Activated naive CD8-positive, alpha-beta T cell treated with anti-CD3 and anti-CD28 coated beads, Interleukin-2, amount 50 U/mL, for 16 hours (primary cell): ENCODE measurements around the gene MSL3B.
"Not testable (repeated sequence)": the region's sequence is repeated elsewhere in the genome, so short reads cannot be mapped to it uniquely, and the experiment has no call there.

Experiments
- DNase-seq: peaks from one replicate; pipeline ENCODE4 v3.0.0-alpha.2; 2020; ENCODE audit warnings: low read depth, low spot score

MSL3B gene

GRCh38 chr2:233867993-233868532 lies at the start of gene MSL3B:
Gene MSL3B (minus strand): TSS chr2:233868386.
- DNase-seq = no peak

DNA sequence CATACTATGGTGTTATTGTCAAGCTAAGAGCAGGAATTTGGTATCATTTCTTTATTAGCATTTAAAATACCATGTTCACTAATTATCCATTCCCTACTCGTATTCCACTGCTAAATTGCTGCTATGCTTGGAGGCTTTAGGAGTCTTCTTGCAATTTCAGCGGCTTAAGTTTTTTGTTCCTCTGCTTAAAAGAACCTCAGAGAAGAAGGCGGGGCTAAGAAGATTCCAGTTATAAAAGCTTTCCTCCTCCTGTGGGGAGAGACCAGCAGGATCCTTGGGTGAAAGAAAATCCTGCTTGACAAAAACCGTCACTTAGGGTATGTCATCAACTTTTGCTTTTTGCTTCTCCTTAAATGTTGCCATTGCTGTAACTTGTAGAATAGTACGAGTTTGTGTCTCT lies 48.9 kb upstream of the MSL3B start, which contains the start of gene TRPM8:
Gene TRPM8 (plus strand): TSS at position 258 of the 400 bp plus-strand sequence. CDS start 9,165 bp downstream, outside the sequence.
- no peak for DNase-seq

GRCh38 chr2:233915128-233915527 lies 46.9 kb upstream of the MSL3B start:
- DNase-seq = no peak

- no peak for DNase-seq
Measured at GRCh38 chr2:233912691-233913423, 44.7 kb upstream of the MSL3B start.

DNA sequence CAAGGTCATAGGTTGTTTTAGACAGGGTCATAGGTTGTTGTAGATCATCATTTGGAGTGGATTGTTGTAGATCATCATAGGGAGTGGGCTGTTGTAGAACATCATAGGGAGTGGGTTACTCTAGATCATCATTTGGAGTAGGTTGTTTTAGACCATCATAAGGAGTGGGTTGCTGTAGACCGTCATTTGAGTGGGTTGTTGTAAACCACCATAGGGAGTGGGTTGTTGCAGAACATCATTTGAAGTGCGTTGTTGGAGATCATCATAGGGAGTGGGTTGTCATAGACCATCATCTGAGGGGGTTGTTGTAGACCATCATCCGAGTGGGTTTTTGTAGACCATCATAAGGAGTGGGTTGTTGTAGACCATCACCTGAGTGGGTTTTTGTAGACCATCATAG lies 39.4 kb upstream of the MSL3B start:
- DNase-seq = no peak

DNA sequence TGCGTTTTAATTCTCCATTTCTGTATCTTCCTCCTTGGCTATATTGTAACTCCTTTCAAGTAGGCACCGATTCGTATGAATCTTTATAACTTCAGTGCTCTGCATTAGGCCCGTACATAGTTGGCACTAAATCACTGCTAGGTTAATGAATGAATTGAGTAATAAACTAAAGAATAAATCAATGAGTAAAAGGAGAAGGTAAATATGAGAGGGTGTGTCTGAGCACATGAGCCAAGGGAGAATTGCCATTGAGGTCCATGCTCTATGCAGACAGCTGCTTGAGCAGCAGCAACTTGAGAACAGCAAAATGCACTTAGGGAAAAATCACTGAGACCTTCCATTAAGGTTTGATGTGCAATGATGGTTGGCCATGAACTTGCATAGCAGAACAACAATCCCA lies 37.8 kb upstream of the MSL3B start:
- DNase-seq = no peak

DNA sequence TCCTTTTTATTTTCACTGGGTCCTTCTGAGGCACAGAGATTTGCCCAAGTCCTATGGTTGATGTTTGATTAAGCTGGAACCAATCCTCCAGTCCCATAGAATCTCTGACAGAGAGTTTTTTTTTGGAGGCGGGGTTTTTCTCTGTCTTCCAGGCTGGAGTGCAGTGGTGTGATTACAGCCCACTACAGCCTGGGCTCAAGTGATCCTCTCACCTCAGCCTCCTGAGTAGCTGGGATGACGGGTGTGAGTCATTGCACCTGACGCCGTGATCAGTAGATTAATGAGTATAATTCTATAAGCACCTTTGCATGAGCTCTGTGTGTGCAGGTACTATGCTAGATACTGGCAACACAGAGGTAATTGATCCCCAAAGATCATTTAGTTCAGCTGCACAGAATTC lies 33.7 kb upstream of the MSL3B start:
- no peak for DNase-seq

- no peak for DNase-seq
Measured at GRCh38 chr2:233901367-233901766, 33.2 kb upstream of the MSL3B start.

DNA sequence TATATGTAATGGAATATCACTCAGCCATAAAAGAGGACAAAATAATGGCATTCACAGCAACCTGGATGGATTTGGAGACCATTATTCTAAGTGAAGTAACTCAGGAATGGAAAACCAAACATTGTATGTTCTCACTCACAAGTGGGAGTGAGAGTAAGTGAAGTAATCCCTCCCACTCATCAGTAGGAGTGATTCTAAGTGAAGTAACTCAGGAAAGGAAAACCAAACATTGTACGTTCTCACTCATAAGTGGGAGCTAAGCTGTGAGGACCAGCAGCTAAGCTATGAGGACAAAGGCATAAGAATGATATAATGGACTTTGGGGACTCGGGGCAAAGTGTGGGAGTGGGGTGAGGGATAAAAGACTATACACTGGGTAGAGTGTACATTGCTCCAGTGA lies 28.1 kb upstream of the MSL3B start:
- not testable (repeated sequence) for DNase-seq

GRCh38 chr2:233892793-233893192 lies 24.6 kb upstream of the MSL3B start:
- DNase-seq = no peak

- DNase-seq = no peak
Measured at GRCh38 chr2:233882353-233882752, 14.2 kb upstream of the MSL3B start.

GRCh38 chr2:233872125-233872524 lies 3.9 kb upstream of the MSL3B start:
- DNase-seq = not testable (repeated sequence)

DNA sequence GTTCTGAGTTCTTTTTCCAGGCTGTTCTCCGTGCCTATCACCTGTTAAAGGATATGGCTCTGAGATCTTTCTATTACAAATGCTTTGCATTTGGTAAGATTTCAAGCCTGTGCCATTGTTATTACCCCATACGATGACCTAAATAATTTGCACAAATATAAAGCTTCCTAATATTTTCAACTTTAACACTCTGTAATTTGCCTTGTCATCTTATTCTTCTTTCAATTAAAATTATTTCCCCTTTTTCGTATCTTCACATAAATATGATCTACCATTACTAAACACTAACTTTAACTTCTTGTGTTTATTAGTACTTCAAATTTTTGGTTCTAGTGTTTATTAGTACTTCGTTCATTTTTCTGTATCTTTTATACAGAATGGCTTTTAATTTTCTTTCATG lies 3.2 kb upstream of the MSL3B start:
- no peak for DNase-seq

DNA sequence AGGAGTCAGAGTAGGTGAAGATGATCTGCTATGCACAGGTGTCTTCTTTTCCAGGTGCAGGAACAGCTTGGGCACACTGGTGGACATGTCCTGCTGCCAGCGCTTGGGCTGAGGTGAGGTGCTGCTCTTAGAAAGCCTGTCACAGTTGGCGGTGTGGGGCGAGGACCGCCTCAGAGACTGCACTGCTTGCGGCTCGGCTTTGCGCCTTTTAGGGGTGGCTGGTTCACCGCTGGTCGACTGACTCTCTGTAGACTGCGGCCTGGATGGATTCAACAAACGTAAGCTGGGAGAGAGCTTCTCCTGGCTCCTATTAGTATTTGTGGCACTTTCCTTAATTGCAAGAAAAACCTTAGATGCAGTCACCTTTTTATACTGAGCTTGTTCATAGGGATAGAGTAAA lies 1.7 kb downstream of the MSL3B start:
- DNase-seq = no peak

DNA sequence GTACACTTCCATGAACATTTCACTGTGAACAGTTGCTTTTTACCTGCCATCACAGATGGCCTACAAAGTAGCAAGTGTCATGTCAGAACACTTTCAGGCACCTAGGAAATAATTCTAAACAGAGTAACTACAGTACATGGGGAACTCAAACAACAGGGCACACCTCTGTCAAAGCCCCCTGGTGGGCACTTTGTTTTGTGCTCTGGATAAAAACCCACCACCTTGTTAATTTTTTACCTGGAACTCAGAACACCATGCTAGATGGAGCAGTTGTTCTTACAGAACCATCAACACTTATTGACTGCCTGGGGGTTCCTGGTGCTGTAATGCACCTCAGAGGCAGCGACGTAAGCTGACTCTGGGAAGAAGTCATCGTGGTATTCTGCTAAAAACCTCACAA lies 2.3 kb downstream of the MSL3B start:
- no peak for DNase-seq

DNA sequence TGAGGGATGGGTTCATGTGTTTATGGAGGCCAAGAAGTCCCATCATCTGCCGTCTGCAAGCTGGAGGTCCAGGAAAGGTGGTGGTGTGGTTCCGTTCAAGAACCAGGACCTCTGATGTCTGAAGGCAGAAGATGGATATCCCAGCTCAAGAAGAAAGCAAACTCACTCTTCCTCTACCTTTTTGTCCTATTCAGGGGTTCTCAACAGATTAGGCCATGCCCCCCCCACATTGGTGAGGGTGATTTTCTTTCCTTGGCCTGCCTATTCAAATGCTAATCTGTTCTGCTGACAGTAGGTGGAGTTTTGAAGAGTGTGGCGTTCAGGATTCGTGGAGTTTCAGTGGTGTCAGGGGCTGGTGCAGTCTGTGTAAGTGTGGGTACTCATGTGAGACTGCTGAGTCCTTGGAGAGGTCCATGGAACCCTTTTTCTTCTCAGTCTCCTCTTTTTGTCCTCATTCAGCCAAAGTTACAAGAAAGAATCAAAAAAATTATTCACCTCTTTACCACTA lies 5.9 kb downstream of the MSL3B start:
- DNase-seq = no peak

DNA sequence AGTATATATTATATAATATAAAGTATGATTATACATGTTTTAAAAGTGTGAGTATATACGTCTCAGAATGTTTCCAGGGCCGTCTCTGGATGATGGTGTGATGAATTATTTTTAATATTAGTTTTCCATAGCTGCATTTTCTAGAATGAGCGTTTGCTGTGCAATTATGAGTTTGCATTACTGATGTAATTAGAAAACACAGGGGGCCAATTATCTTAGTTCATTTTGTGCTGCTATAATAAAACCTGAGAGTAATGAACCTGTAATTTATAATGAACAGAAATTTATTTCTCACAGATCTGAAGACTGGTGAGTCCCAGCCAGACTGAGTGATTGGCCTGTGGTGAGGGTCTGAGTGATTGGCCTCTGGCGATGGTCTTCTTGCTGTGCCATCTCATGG lies 9.9 kb downstream of the MSL3B start:
- DNase-seq = no peak

DNA sequence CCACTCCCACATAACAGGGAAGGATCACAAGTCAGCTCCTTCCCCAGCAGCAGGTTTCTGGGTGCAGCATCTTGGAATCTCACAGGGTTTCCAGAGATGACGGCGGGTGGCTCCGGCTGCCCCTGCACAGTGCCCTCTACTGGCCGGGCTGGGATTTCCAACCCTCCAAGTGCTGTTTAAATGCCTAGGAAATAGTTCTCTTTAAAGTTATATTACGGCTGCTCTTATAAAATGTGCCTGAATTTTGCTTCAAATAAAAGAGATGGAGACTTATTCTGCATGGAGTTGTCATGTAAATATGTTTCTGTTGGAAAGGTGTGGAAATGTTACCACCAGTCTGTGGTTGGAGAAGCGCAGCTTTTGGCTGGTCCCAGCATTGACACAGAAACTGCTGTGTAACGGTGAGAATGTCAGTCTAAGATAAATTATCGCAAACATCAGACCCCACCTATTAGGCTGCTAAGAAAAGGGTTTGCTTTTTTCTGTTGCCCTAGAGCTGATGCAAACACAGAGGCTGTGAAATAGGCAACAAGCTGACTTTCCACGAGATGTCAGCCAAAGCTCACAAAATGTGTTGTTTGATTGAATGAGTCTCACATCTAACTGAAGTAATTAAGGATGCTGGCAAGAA lies 10.6 kb downstream of the MSL3B start:
- DNase-seq = no peak

DNA sequence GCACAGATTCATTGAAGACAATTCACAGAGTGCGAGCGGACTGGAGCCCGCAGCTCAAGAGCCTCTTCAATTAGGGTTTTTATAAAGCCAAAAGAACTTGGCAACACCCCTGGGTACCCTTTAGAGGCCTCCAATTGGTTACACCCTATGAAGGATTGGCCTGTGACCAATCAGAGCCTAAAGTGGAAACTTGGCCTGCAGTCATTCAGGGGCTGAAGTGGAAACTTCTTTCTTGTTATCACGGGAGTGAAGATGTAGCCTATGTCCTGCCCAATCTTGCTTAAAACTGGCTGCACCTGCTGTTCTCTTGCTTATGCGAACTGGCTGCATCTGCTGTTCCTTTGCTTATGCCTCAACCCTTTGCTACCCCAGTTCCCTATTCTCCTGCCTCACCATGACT lies 12.0 kb downstream of the MSL3B start:
- DNase-seq = no peak

DNA sequence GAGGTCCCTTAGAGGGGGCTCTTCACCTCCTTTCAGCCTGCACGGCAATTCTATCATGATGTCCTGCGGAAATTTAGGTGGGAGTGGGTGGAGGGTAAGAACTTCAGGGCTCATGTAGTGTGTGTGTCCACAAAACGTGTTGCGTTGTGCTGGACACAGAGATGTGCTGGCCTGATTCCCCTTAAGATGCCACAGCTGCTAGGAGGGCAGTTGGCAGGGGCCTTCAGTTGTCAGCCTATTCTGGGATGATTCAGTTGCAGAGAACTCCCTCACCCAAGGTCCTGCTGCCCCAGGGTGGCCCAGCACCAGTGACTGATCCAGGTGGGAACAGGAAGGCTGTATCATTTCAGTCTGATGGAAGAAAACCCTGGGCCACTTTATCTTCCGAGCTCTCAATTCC lies 12.8 kb downstream of the MSL3B start:
- DNase-seq = no peak

GRCh38 chr2:233854241-233854981 lies 13.8 kb downstream of the MSL3B start, which contains the start of gene HJURP:
Gene HJURP (minus strand): TSS chr2:233854535. CDS start chr2:233854500, 35 bp downstream.
- DNase-seq = peak; percentile 72

- no peak for DNase-seq
Measured at GRCh38 chr2:233853883-233854240, 14.3 kb downstream of the MSL3B start.
